Measurements from ENCODE around the gene WDR5. TPM values are rescaled to one million over a fixed set of nuclear protein-coding genes. Genes with fewer than 3 reads are reported as not detected.

The WDR5 gene
- total RNA-seq, 1 donor from 2014 or later: 16.6 TPM

GRCh38 chr9:134169724-134170401, 34.0 kb downstream of the WDR5 start:
- DNase-seq (ENCODE audit: low spot score): no peak
- intact Hi-C loops (cut with DNase I): loop anchor here (1.0 to 10.0 kb wide), 2 partner anchors 273 to 475 kb away; partner anchors contain the start of gene COL5A1

GRCh38 chr9:134170532-134171315, 34.8 kb downstream of the WDR5 start:
- intact Hi-C loops (cut with DNase I): loop anchor here (1.0 kb wide), 1 partner anchor 273 kb away; no protein-coding TSS in a partner anchor
- no peak for DNase-seq (ENCODE audit: low spot score)

GRCh38 chr9:134171316-134172197, 35.7 kb downstream of the WDR5 start:
- intact Hi-C loops (cut with DNase I): no loop called here
- DNase-seq (ENCODE audit: low spot score): no peak

DNA sequence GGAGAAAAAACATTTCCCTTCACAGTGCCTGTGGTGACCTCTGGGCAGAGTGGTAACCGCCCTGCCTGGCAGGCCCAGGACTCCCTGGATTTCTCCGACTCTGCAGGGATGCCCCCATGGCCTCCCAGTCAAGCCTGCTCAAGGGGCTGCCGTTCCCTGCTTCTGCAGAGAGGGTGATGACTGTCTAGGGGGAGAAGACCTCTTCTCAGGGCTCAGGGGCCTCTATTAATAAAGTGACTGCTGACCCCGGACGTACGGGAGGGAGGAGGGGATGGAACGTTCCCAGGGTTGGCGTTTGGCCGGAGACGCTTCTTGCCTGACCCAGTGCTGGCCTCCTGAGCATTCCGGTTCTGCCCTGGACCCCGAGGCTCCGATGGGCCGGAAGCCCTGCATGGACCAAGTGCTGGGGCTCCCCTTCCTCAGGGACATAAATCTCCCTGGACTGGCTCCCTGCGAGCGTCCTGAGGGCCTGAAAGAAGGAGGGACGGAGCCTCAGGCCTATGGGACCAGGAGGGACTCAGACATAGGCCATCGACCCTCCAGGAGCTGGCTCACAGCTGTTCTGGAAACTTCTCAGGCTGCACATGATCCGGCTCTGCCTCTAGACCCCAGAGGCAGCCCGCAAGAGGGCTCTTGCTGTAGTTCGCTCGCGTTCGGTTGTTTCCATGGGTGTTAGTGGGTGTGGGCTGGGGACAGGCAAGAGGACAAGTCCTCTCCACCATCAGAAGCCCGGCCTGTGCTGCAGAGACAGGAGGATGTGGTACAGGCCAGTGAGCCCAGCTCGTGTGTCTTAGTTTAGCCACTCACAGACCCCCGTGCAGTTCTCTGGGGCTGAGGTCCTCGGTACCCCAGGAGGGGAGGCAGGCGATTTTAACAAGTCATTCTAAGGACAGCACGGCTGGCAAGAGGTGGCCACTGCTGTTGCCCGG, 36.6 kb downstream of the WDR5 start:
- intact Hi-C loops (cut with DNase I): no loop called here
- no peak for DNase-seq (ENCODE audit: low spot score)

DNA sequence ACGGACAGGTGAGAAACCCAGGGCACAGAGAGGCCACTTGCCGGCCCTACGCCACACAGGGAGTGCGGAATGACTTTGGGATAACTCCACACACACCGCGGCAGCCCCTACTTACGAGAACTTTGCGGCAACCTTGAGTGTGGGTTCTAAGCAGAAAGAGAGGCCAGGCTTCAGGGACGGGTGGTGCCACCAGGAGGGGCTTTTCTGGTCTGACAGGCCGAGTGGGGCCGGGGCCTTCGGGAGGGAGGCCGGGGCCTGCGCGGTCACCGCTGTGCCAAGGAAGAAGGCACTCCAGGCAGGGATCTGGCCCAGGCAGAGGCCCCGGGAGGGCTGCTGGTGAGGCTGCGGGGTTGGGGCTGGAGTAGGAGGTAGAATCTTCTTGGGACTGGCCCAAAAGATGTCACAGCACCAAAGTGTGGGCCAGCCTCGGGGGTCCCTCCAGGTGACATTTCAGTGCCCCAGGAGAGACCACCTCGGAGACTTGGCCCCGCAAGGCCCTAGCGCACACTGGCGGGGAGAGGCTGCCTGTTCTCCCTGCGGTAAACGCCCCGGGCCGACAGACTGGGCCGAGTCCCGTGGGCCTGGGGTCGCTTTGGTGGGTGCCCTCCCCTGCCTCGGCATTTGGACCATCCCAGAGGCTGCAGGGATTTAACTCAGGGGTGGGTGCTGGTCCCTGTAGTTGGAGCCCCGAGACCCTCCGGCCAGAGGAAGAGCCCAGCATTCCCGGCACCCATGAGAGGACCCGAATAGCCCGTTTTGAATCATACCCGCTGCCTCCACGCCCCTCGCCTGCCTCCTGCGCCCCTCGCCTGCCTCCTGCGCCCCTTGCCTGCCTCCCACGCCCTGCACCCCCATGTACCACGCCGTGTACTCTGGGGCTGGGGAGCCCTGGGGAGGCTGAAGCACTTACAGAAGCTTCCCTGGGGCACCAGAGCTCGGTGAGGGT, 37.5 kb downstream of the WDR5 start:
- no peak for DNase-seq (ENCODE audit: low spot score)
- intact Hi-C loops (cut with DNase I): no loop called here

- intact Hi-C loops (cut with DNase I): no loop called here
- DNase-seq (ENCODE audit: low spot score): no peak
Observed at GRCh38 chr9:134174073-134174449, 38.2 kb downstream of the WDR5 start.

GRCh38 chr9:134174526-134175290, 38.8 kb downstream of the WDR5 start:
- intact Hi-C loops (cut with DNase I): no loop called here

GRCh38 chr9:134175291-134175807, 39.5 kb downstream of the WDR5 start:
- intact Hi-C loops (cut with DNase I): no loop called here
- no peak for DNase-seq (ENCODE audit: low spot score)

More at GRCh38 chr9:134174526-134175290, 38.8 kb downstream of the WDR5 start:
- no peak for DNase-seq (ENCODE audit: low spot score)

GRCh38 chr9:134175808-134176598, 40.1 kb downstream of the WDR5 start:
- intact Hi-C loops (cut with DNase I): no loop called here
- no peak for DNase-seq (ENCODE audit: low spot score)

DNA sequence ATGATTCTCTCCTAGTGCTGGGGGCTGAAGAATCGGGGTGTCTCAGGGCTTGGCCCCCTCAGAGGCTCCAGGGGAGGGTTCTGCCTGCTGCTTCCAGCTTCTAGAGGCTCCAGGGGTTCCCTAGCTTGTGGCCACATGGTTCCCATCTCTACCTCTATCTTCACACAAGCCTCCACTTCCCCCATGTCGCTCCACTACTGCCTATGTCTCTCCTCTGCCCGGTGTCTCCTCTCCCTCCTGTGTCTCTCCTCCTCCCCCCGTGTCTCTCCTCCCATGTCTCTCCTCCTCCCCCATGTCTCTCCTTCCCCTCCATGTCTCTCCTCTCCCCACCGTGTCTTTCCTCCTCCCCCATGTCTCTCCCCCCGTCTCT, 40.7 kb downstream of the WDR5 start:
- no peak for DNase-seq (ENCODE audit: low spot score)
- intact Hi-C loops (cut with DNase I): no loop called here

DNA sequence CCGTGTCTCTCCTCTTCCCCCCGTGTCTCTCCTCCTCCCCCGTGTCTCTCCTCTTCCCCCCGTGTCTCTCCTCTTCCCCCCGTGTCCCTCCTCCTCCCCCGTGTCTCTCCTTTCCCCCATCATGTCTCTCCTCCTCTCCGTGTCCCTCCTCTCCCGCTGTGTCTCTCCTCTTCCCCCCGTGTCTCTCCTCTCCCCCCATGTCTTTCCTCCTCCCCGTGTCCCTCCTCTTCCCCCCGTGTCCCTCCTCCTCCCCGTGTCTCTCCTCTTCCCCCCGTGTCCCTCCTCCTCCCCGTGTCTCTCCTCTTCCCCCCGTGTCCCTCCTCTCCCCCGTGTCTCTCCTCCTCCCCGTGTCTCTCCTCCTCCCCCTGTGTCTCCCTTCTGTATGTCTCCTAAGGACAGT, 41.3 kb downstream of the WDR5 start:
- intact Hi-C loops (cut with DNase I): no loop called here
- DNase-seq (ENCODE audit: low spot score): no peak

GRCh38 chr9:134177624-134178393, 41.9 kb downstream of the WDR5 start:
- intact Hi-C loops (cut with DNase I): no loop called here
- DNase-seq (ENCODE audit: low spot score): no peak

DNA sequence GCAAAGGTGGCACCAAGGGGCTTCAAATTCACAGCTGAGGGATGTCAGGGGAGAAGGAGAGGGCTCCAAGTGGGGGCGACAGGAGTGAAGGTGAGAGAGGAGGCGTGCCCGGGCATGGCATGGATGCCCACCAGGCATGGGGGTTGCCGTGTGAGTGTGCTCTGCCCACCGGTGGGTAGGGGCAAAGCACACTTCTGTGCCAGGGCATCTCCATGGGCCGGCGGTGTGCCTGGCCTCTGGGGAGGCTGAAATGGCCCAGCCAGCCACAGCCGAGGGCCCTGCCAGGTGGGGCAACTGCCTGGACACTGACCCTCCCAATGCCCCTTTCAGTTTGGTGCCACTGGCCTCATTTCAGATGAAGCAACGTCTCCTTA, 42.5 kb downstream of the WDR5 start:
- intact Hi-C loops (cut with DNase I): no loop called here
- no peak for DNase-seq (ENCODE audit: low spot score)

GRCh38 chr9:134178768-134179551, 43.1 kb downstream of the WDR5 start:
- DNase-seq (ENCODE audit: low spot score): peak; percentile 74
- intact Hi-C loops (cut with DNase I): no loop called here

DNA sequence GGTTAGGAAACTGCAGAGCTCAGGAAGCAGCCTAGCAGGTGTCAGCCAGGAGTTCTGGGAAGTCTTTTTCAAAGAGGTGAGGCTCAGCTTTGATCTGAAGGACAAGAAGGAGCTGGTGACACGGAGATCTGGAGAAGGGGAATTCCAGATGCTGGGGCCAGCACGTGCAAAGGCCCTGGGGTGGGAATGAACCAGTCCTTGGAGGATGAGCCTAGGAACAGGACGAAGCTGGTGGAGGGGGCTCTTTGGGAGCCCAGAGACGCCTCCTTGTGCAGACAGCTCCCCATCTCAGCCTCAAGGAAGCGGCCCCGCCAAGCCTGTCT, 43.7 kb downstream of the WDR5 start:
- no peak for DNase-seq (ENCODE audit: low spot score)
- intact Hi-C loops (cut with DNase I): no loop called here
